GM10266 (cell line): ENCODE data around the gene KCNF1.
A peak's percentile ranks its signal among the peaks of the same experiment; 100 is the strongest.

ENCODE experiments used
- DNase-seq: peaks from one replicate; pipeline ENCODE4 v3.0.0; 2012; ENCODE audit errors: extremely low spot score
- TF ChIP-seq, protein P1 (sequence below): IDR thresholded peaks from 2 replicates; pipeline ENCODE4 v1.5.1; 2012; ENCODE audit warnings: mild to moderate bottlenecking, low read depth; ENCODE audit not compliant: control insufficient read depth, insufficient read depth; ENCODE audit errors: missing control alignments

Gene KCNF1, protein sequence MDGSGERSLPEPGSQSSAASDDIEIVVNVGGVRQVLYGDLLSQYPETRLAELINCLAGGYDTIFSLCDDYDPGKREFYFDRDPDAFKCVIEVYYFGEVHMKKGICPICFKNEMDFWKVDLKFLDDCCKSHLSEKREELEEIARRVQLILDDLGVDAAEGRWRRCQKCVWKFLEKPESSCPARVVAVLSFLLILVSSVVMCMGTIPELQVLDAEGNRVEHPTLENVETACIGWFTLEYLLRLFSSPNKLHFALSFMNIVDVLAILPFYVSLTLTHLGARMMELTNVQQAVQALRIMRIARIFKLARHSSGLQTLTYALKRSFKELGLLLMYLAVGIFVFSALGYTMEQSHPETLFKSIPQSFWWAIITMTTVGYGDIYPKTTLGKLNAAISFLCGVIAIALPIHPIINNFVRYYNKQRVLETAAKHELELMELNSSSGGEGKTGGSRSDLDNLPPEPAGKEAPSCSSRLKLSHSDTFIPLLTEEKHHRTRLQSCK

DNA sequence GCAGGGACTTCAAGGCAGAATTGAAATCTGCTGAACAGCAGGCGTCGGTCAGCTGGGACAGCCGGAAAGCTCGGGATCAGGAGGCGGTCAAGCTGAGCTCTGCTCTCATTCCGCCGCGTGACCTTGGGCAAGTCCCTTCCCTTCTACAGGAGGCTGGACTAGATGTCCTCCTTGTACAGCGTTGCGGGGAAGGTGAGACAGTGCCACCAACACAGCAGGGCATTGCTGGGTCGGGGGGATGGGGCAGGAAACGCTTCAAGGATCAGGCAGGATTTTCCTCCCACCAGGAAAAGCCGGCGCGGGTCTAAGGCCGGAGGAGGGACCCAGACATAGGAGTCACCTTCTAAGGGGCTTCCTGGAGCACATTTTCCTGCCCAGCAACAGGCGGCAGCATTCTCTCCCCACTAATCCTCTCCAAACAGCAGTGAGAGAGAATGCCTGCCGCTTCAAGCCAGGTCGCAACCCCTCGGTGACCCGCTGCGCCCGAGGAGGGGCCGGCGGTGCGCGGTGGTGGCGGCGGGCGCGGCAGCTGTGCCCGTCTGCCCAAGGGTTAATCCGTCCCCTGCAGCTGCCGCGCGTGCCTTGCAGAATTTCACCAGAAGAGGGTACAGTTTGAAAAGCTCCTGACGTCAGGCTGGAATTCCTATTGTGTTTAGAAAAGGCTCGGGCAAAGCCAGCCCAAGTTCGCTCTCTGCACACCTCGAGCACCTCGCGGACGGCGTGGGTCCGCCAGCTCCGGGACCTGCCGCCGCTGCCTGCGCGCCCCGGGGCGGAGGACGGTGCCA, at the start of gene KCNF1:
Gene KCNF1 (plus strand): TSS at position 644 of the 785 bp plus-strand sequence. CDS start 493 bp downstream, outside the sequence.
- TF ChIP-seq, protein P1, sequence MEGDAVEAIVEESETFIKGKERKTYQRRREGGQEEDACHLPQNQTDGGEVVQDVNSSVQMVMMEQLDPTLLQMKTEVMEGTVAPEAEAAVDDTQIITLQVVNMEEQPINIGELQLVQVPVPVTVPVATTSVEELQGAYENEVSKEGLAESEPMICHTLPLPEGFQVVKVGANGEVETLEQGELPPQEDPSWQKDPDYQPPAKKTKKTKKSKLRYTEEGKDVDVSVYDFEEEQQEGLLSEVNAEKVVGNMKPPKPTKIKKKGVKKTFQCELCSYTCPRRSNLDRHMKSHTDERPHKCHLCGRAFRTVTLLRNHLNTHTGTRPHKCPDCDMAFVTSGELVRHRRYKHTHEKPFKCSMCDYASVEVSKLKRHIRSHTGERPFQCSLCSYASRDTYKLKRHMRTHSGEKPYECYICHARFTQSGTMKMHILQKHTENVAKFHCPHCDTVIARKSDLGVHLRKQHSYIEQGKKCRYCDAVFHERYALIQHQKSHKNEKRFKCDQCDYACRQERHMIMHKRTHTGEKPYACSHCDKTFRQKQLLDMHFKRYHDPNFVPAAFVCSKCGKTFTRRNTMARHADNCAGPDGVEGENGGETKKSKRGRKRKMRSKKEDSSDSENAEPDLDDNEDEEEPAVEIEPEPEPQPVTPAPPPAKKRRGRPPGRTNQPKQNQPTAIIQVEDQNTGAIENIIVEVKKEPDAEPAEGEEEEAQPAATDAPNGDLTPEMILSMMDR, result no peak
- DNase-seq, result no peak

DNA sequence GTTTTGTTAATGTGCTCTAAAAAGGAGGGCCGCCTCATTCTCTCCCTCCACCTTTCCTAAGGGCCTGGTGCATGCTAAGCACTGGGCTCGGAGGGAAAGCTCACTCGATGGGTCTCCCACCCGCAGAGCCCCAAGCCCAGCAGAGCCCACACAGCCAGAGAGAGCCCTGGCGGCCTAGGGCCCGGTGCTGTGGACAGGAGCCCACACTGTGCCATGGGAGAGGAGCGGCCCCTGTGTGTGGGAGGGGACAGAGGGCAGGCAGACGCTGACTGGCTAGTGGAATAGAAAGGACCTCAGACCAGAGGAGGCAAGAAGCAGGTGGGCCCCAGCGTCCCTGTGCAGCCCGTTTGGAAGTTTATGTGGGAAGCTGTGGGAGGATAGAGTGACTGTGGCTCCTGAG, 49.4 kb upstream of the KCNF1 start:
- TF ChIP-seq, protein P1, result no peak

DNA sequence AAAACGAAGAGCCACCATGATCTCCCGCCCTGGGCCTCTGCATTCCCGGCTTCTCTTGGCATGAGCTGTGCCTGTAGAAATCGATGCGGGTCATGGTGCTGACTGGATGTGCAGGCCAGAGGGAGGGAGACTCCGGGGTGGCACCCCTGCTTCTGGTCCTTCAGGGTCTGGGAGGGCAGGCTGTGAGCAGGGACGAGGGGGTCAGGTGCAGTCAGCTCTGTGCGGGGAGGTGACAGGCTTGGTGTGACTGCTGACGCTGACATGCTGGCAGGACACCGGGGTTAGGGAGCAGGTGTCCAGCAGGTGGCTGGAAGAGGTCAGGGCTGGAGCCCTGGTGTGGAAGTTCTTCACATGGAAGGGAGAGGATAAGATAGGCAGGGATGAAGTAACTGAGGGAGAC, 48.7 kb upstream of the KCNF1 start:
- TF ChIP-seq, protein P1, result no peak
- no peak for DNase-seq

More for the DNA sequence above, 49.4 kb upstream of the KCNF1 start:
- no peak for DNase-seq

DNA sequence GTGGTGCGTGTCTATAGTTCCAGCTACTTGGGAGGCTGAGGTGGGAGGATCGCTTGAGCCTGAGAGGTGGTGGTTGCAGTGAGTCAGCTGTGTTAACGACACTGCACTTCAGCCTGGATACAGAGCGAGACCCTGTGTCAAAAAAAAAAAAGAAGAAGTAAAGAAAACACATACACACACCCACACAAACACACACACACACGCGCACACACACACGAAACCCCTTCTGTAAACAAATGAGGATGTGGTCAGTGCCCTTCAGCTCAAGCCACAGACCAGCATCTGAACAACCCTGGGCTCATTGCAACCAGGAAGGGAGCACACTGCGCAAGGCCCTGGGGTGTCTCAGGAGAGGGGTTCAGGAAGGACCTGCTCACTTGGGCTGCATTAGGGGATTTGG, 47.9 kb upstream of the KCNF1 start:
- TF ChIP-seq, protein P1, result no peak
- DNase-seq, result peak; percentile 38

DNA sequence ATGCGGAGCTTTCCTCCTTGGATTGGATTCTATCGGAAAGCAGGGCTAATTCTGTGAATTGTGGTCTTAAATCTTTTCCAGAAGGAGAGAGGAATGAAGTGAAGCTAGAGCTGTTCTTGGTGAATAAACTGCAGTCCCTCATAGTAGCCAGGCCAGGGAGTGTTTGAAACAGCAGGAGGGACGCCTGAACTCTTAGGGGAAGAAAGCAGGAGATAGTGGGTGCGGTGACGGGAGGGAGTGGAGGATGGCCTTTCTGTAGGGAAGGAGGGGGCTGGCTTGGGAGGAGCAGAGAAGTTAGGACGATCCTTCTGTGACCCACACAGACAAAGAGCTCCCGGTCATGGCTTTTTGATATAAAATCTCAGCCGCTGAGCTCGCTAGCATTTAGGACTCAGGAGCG, 47.5 kb upstream of the KCNF1 start:
- no peak for DNase-seq

DNA sequence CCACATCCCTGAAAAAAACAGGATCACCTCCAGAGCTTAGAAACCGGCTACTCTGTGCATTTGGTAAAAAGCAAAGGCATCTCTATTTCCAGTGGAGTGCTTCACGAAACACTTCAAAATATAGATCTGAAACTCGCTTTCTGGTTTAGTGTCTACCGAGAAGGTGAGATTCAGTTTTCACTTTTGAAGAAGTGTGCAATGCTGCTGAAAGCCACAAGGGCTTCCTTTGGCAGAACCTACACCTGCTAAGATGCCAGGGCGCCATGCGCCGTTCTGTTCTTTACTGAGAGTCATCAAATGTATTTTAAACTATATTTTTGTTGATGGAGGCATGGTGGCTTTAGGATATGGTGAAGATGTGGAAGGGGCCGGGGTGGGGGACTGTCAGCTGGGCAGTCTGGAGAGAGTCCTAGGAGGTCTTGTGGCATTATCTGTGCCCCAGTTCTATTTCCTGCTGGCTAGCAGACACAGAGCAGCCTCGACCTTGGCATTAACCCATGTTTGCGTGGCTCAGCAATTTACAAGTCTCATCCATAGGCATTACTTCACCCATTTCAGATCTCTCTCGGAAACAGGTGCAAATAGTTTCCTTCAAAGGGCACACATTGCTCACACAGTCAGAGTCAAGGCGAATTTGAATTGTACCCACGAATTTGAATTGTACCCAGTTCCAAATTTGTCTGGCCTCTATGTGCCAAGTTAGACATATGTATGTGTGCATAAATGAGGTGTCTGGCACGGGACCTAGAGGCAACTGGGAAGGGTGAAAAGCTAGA, 46.7 kb upstream of the KCNF1 start:
- TF ChIP-seq, protein P1, result peak; percentile 8
- DNase-seq, result peak; percentile 61

More for the DNA sequence above, 47.5 kb upstream of the KCNF1 start:
- TF ChIP-seq, protein P1, result no peak
